ENCODE data around the gene EIF2S1.

DNA sequence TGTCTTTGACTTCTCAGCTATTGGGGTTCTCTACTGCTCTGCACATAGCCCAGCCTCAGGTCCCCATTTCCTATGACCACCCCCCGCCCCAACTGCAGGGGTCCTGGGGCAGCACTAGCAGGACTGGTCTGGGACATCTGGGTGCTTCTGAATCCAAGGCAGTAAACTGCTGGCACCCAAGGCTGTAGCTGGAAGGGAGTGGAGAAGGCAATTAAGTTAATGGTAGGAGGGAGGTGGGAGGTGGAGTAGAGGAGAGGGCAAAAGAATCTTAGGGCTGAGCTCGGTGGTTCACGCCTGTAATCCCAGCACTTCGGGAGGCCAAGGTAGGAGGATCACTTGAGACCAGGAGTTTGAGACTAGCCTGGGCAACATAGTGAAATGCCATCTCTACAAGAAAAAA lies 40.3 kb downstream of the EIF2S1 start:
- TF ChIP-seq, protein P1, sequence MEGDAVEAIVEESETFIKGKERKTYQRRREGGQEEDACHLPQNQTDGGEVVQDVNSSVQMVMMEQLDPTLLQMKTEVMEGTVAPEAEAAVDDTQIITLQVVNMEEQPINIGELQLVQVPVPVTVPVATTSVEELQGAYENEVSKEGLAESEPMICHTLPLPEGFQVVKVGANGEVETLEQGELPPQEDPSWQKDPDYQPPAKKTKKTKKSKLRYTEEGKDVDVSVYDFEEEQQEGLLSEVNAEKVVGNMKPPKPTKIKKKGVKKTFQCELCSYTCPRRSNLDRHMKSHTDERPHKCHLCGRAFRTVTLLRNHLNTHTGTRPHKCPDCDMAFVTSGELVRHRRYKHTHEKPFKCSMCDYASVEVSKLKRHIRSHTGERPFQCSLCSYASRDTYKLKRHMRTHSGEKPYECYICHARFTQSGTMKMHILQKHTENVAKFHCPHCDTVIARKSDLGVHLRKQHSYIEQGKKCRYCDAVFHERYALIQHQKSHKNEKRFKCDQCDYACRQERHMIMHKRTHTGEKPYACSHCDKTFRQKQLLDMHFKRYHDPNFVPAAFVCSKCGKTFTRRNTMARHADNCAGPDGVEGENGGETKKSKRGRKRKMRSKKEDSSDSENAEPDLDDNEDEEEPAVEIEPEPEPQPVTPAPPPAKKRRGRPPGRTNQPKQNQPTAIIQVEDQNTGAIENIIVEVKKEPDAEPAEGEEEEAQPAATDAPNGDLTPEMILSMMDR (IDR thresholded peaks at IDR 0.05; ENCODE audit: poor library complexity) = no peak
- no peak for TF ChIP-seq EZH2 (IDR thresholded peaks at IDR 0.05; ENCODE audit: borderline replicate concordance)
